ENCODE data around the gene TBC1D13.

The TBC1D13 gene, protein sequence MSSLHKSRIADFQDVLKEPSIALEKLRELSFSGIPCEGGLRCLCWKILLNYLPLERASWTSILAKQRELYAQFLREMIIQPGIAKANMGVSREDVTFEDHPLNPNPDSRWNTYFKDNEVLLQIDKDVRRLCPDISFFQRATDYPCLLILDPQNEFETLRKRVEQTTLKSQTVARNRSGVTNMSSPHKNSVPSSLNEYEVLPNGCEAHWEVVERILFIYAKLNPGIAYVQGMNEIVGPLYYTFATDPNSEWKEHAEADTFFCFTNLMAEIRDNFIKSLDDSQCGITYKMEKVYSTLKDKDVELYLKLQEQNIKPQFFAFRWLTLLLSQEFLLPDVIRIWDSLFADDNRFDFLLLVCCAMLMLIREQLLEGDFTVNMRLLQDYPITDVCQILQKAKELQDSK

GRCh38 chr9:128786681-128787601 lies at the start of gene TBC1D13:
Gene TBC1D13, plus strand, starts transcription at chr9:128787253. Its CDS starts 101 bp downstream, at chr9:128787354.
- H3K36me3 ChIP-seq (ENCODE audit: insufficient read depth, low read length) = peaks cover 20% of the 10 kb centered on the region
- H3K4me3 ChIP-seq (ENCODE audit: low read length) = peak within 1 kb of the TSS; percentile 95
- peak within 1 kb of the TSS; percentile 94 for H2AFZ ChIP-seq (ENCODE audit: low read depth, low read length)
- no peaks in the 10 kb centered on the region for H3K27me3 ChIP-seq (ENCODE audit: insufficient read depth, low read length)
- H3K4me1 ChIP-seq (ENCODE audit: insufficient read depth, low read length) = peaks cover 14% of the 10 kb centered on the region
- no peaks in the 10 kb centered on the region for H3K9me3 ChIP-seq (ENCODE audit: low read length)

DNA sequence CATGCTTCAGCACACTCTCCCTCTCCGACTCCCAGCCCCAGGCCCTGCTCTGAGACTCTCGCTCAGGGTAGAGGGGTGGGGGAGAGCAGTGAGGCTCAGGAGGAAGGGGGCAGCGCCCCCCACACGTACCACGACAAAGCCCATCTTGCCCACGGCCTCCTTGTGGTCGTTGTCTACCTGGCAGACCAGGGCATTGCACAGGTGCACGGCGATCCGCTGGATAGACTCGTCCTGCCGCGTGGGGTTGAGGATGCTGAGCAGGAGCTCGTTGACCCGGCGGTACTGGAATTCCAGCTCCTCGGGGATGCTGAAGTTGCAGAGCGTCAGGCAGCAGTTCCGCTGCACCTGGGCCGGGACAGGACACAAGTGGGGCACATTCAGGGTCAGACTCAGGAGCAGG lies 44.7 kb upstream of the TBC1D13 start:
- Histone ChIP-seq H3K27me3 (ENCODE audit: insufficient read depth, low read length) (no peaks in the 10 kb centered on the region), H3K4me3 (ENCODE audit: low read length) (no peak overlapping the region), H3K36me3 (ENCODE audit: insufficient read depth, low read length) (peaks cover 19% of the 10 kb centered on the region), H3K9me3 (ENCODE audit: low read length) (no peaks in the 10 kb centered on the region), H3K4me1 (ENCODE audit: insufficient read depth, low read length) (no peaks in the 10 kb centered on the region), H2AFZ (ENCODE audit: low read depth, low read length) (no peak overlapping the region)

GRCh38 chr9:128743421-128743820 lies 43.6 kb upstream of the TBC1D13 start:
- Histone ChIP-seq H3K4me3 (ENCODE audit: low read length) (no peak overlapping the region), H3K9me3 (ENCODE audit: low read length) (no peaks in the 10 kb centered on the region)

DNA sequence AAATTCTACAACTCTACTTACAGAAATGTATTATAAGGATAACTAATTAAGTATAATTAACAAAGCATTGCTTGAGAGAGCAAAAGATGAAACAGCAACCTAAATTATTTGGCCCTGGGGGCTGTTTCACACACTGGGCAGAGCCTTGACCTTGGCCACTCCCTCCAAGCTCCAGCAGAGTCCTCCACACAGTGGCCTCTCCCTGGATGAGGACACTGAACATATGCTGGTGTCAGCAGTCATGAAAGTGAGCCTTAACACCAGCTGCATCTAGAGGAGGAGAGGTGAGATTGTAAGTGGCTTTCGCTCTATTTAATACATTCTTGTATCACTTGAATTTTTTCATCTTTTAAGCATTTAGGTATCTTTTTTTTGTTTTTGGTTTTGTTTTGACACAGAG lies 39.8 kb upstream of the TBC1D13 start:
- Histone ChIP-seq H3K4me3 (ENCODE audit: low read length) (no peak overlapping the region), H2AFZ (ENCODE audit: low read depth, low read length) (no peak overlapping the region), H3K36me3 (ENCODE audit: insufficient read depth, low read length) (peaks cover 16% of the 10 kb centered on the region), H3K27me3 (ENCODE audit: insufficient read depth, low read length) (no peaks in the 10 kb centered on the region), H3K9me3 (ENCODE audit: low read length) (no peaks in the 10 kb centered on the region), H3K4me1 (ENCODE audit: insufficient read depth, low read length) (no peaks in the 10 kb centered on the region)

More at GRCh38 chr9:128743421-128743820, 43.6 kb upstream of the TBC1D13 start:
- Histone ChIP-seq H3K36me3 (ENCODE audit: insufficient read depth, low read length) (peaks cover 18% of the 10 kb centered on the region), H2AFZ (ENCODE audit: low read depth, low read length) (no peak overlapping the region), H3K4me1 (ENCODE audit: insufficient read depth, low read length) (no peaks in the 10 kb centered on the region), H3K27me3 (ENCODE audit: insufficient read depth, low read length) (no peaks in the 10 kb centered on the region)

DNA sequence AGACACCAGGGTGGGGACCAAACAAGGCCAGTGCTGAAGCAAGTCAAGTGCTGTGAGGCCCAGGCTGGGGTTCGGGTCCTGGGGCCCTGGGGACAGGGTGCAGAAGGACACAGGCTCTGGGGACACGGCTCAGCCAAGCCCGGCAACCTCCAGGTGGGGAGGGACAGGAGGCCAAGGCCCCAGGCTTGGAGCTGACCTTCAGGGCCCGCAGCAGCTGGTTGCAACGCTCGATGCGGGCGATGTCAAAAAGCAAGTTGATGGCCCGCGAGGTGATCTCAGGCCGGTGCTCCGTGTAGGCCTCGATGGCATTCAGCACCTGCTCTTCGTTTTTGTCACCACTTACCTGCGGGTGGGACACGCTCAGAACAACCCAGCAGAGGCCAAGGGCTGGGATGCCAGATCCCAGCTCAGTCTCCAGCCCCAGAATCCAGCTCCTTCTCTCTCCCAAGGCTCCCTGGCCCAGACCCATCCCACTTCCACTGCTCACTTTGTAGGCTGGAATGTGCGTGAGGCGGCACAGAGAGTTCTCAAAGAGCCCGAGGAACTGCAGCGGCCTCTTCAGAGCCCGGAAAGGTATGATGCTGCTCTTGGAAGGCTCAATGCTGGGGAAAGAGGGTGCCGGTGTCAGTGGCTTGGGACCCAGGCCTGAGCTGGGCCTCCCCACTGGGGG lies 36.0 kb upstream of the TBC1D13 start:
- Histone ChIP-seq H3K9me3 (ENCODE audit: low read length) (no peaks in the 10 kb centered on the region), H3K27me3 (ENCODE audit: insufficient read depth, low read length) (no peaks in the 10 kb centered on the region), H3K4me3 (ENCODE audit: low read length) (no peak overlapping the region), H3K36me3 (ENCODE audit: insufficient read depth, low read length) (peaks cover 28% of the 10 kb centered on the region), H3K4me1 (ENCODE audit: insufficient read depth, low read length) (no peaks in the 10 kb centered on the region), H2AFZ (ENCODE audit: low read depth, low read length) (no peak overlapping the region)

DNA sequence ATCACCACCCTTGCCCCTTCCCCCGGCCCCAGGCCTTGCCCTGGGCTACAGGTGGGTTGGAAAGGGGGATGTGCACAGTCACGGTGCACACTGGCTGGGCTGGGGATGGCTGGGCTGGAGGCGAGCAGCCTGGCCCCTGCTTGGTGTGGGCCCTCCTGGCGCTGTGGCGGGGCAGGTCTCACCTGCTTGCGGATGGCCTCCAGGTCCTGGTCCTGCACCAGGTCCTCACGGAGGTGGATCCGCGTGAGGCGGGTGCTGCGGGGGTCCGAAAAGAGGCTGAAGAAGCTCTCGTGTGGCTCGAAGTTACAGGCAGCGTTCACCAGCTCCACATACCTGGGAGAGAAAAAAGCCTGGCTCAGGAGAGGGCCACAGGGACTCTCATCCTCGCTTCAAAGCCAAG lies 33.4 kb upstream of the TBC1D13 start:
- Histone ChIP-seq H3K9me3 (ENCODE audit: low read length) (no peaks in the 10 kb centered on the region), H3K36me3 (ENCODE audit: insufficient read depth, low read length) (peaks cover 28% of the 10 kb centered on the region), H3K27me3 (ENCODE audit: insufficient read depth, low read length) (no peaks in the 10 kb centered on the region), H3K4me1 (ENCODE audit: insufficient read depth, low read length) (no peaks in the 10 kb centered on the region), H3K4me3 (ENCODE audit: low read length) (no peak overlapping the region), H2AFZ (ENCODE audit: low read depth, low read length) (no peak overlapping the region)

GRCh38 chr9:128757602-128758001 lies 29.5 kb upstream of the TBC1D13 start:
- H3K4me3 ChIP-seq (ENCODE audit: low read length) = no peak overlapping the region
- no peaks in the 10 kb centered on the region for H3K9me3 ChIP-seq (ENCODE audit: low read length)
- no peaks in the 10 kb centered on the region for H3K27me3 ChIP-seq (ENCODE audit: insufficient read depth, low read length)
- H3K36me3 ChIP-seq (ENCODE audit: insufficient read depth, low read length) = peaks cover 11% of the 10 kb centered on the region
- no peaks in the 10 kb centered on the region for H3K4me1 ChIP-seq (ENCODE audit: insufficient read depth, low read length)
- no peak overlapping the region for H2AFZ ChIP-seq (ENCODE audit: low read depth, low read length)

- Histone ChIP-seq H3K27me3 (ENCODE audit: insufficient read depth, low read length) (no peaks in the 10 kb centered on the region), H3K4me3 (ENCODE audit: low read length) (no peak overlapping the region), H2AFZ (ENCODE audit: low read depth, low read length) (no peak overlapping the region), H3K9me3 (ENCODE audit: low read length) (no peaks in the 10 kb centered on the region), H3K4me1 (ENCODE audit: insufficient read depth, low read length) (no peaks in the 10 kb centered on the region), H3K36me3 (ENCODE audit: insufficient read depth, low read length) (peaks cover 10% of the 10 kb centered on the region)
Measured at GRCh38 chr9:128762671-128763449, 24.2 kb upstream of the TBC1D13 start.

DNA sequence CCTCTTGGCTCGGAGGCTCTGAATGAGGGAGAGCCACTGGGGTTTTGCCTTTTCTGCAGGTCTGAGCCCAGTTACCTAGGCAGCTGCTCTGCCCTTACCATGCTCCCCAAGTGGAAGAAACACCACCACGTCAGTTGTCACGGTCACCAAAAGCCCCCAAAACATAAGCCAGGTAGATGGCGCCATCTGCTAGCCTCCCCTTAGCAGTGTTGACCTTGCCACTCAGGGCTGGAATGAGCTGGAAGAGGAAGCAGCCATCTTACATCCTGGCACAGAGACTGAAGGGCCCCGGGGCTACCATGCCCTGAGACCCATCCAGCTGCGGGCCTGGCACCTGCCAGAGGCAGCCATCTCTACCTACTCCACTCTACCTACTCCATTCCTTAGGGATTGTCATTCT lies 22.7 kb upstream of the TBC1D13 start:
- Histone ChIP-seq H3K4me3 (ENCODE audit: low read length) (no peak overlapping the region), H3K9me3 (ENCODE audit: low read length) (no peaks in the 10 kb centered on the region), H3K27me3 (ENCODE audit: insufficient read depth, low read length) (no peaks in the 10 kb centered on the region), H3K36me3 (ENCODE audit: insufficient read depth, low read length) (peaks cover 10% of the 10 kb centered on the region), H3K4me1 (ENCODE audit: insufficient read depth, low read length) (no peaks in the 10 kb centered on the region), H2AFZ (ENCODE audit: low read depth, low read length) (no peak overlapping the region)

- H3K4me3 ChIP-seq (ENCODE audit: low read length) = no peak overlapping the region
- H3K4me1 ChIP-seq (ENCODE audit: insufficient read depth, low read length) = peaks cover 3% of the 10 kb centered on the region
- peaks cover 10% of the 10 kb centered on the region for H3K36me3 ChIP-seq (ENCODE audit: insufficient read depth, low read length)
- H2AFZ ChIP-seq (ENCODE audit: low read depth, low read length) = no peak overlapping the region
- no peaks in the 10 kb centered on the region for H3K27me3 ChIP-seq (ENCODE audit: insufficient read depth, low read length)
- H3K9me3 ChIP-seq (ENCODE audit: low read length) = no peaks in the 10 kb centered on the region
Measured at GRCh38 chr9:128765499-128765898, 21.6 kb upstream of the TBC1D13 start.

DNA sequence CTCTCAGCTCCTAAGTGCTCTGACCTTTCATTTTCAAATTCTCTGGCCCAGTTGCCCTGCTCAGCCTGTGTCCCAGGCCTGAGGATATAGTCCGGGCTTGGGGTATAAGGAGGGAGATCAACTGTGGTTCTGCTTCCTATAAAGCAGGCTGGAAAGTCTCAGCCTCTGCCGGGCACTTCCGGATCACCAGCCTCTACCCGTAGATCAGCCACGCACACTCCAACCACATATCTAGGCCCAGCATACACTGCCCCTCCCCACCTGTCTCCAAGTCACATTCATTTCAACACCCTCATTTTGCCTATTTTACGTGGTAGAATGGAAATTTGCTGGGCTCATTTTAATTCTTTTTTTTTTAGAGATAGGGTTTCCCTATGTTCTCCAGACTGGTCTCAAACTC lies 18.4 kb upstream of the TBC1D13 start:
- no peaks in the 10 kb centered on the region for H3K9me3 ChIP-seq (ENCODE audit: low read length)
- H2AFZ ChIP-seq (ENCODE audit: low read depth, low read length) = no peak overlapping the region
- H3K27me3 ChIP-seq (ENCODE audit: insufficient read depth, low read length) = no peaks in the 10 kb centered on the region
- H3K36me3 ChIP-seq (ENCODE audit: insufficient read depth, low read length) = peaks cover 10% of the 10 kb centered on the region
- H3K4me1 ChIP-seq (ENCODE audit: insufficient read depth, low read length) = peaks cover 12% of the 10 kb centered on the region
- no peak overlapping the region for H3K4me3 ChIP-seq (ENCODE audit: low read length)

DNA sequence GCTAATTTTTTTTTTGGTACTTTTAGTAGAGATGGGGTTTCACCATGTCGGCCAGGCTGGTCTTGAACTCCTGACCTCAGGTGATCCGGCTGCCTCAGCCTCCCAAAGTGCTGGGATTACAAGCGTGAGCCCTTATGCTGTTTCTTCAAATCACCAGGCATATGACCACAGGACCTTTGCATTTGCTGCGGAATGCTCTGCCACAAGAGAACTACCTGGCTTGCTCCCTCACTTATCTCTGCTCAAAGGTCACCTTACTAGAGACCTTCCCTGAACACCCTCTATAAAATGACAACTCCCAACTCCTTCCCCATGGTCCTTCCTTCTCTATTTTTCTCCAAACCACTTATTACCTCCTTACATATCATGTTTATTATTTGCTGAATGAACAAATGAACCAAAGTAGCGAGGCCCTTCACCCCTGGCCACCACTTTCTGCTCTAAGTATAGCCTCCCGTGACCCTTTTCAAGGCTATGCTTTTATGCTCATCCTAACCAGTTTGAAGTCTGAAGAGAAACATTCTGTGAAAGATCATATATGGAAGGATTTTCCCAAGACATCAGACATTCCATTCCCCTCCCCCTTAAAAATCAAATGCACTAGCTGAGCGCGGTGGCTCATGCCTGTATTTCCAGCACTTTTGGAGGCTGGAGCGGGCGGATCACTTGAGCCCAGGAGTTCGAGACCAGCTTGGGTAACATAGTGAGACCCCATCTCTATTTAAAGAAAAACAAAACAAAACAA lies 16.6 kb upstream of the TBC1D13 start:
- H3K4me3 ChIP-seq (ENCODE audit: low read length) = peak overlapping the region; percentile 95
- no peak overlapping the region for H2AFZ ChIP-seq (ENCODE audit: low read depth, low read length)

More for the DNA sequence above, 16.6 kb upstream of the TBC1D13 start:
- H3K36me3 ChIP-seq (ENCODE audit: insufficient read depth, low read length) = peaks cover 8% of the 10 kb centered on the region
- H3K27me3 ChIP-seq (ENCODE audit: insufficient read depth, low read length) = no peaks in the 10 kb centered on the region
- H3K9me3 ChIP-seq (ENCODE audit: low read length) = no peaks in the 10 kb centered on the region
- H3K4me1 ChIP-seq (ENCODE audit: insufficient read depth, low read length) = peaks cover 12% of the 10 kb centered on the region

Data from neuron (in vitro differentiated cells).